Measurements from ENCODE around the gene MTREX. TPM values are rescaled to one million over a fixed set of nuclear protein-coding genes. Genes with fewer than 3 reads are reported as not detected.

Gene MTREX
- total RNA-seq, 1 experiment from 2014 or later = 25.6 TPM

DNA sequence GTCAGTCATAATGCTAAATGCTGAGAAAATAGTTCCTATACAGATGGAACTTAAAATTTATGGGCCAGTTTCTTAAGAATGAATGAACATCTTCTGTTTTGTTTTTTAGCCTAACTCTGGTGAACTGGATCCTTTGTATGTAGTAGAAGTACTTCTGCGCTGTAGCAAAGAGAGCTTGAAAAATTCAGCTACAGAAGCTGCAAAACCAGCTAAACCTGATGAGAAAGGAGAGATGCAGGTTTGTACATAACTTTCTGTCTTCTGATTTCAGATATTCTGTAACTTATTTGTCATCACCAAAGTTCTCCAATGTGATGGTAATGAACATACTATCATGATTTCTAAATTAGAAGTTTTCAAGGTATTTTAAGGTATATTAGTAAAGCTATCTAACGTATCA, 80.1 kb downstream of the MTREX start:
- H3K9ac ChIP-seq (ENCODE audit: low read length) = no peak overlapping the region
- peaks cover 12% of the 10 kb centered on the region for H3K36me3 ChIP-seq (ENCODE audit: low read depth, low read length)
- H4K20me1 ChIP-seq (ENCODE audit: low read length) = no peaks in the 10 kb centered on the region
- no peaks in the 10 kb centered on the region for H3K79me2 ChIP-seq (ENCODE audit: low read length)
- H3K27ac ChIP-seq (ENCODE audit: low read length) = no peak overlapping the region
- no peak overlapping the region for H3K4me3 ChIP-seq (ENCODE audit: low read length)
- H3K4me1 ChIP-seq (ENCODE audit: insufficient read depth, low read length) = no peaks in the 10 kb centered on the region
- ATAC-seq = no peak
- no peak for DNase-seq
- ChIA-PET CTCF (no interaction called here), POLR2A (ENCODE audit: unreplicated experiment) (interaction anchor here (0.7 kb wide), 1 partner anchor 102 kb away, joined by 4 read pairs; no protein-coding TSS in a partner anchor)
- intact Hi-C loops (cut with micrococcal nuclease) = no loop called here
- TF ChIP-seq EZH2 (IDR thresholded peaks at IDR 0.05; ENCODE audit: low read length, unreplicated experiment) (no peak), EZH2phosphoT487 (IDR thresholded peaks at IDR 0.05; ENCODE audit: borderline replicate concordance, low read length) (no peak)
- TF ChIP-seq, protein P1, sequence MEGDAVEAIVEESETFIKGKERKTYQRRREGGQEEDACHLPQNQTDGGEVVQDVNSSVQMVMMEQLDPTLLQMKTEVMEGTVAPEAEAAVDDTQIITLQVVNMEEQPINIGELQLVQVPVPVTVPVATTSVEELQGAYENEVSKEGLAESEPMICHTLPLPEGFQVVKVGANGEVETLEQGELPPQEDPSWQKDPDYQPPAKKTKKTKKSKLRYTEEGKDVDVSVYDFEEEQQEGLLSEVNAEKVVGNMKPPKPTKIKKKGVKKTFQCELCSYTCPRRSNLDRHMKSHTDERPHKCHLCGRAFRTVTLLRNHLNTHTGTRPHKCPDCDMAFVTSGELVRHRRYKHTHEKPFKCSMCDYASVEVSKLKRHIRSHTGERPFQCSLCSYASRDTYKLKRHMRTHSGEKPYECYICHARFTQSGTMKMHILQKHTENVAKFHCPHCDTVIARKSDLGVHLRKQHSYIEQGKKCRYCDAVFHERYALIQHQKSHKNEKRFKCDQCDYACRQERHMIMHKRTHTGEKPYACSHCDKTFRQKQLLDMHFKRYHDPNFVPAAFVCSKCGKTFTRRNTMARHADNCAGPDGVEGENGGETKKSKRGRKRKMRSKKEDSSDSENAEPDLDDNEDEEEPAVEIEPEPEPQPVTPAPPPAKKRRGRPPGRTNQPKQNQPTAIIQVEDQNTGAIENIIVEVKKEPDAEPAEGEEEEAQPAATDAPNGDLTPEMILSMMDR (conservative IDR thresholded peaks at IDR 0.05; ENCODE audit: low read depth, low read length) = no peak
- H3K4me2 ChIP-seq (ENCODE audit: low read length) = no peak overlapping the region
- BruUV-seq (replicated peaks) = no TSS peak
- H2AFZ ChIP-seq (ENCODE audit: low read length) = no peak overlapping the region
- no peaks in the 10 kb centered on the region for H3K27me3 ChIP-seq (ENCODE audit: low read length)
- no peaks in the 10 kb centered on the region for H3K9me3 ChIP-seq (ENCODE audit: low read length)
- no peaks in the 10 kb centered on the region for H3K9me2 ChIP-seq (replicated peaks; ENCODE audit: low read length)
- H3F3A ChIP-seq (ENCODE audit: low read length, unreplicated experiment) = no peaks in the 10 kb centered on the region

DNA sequence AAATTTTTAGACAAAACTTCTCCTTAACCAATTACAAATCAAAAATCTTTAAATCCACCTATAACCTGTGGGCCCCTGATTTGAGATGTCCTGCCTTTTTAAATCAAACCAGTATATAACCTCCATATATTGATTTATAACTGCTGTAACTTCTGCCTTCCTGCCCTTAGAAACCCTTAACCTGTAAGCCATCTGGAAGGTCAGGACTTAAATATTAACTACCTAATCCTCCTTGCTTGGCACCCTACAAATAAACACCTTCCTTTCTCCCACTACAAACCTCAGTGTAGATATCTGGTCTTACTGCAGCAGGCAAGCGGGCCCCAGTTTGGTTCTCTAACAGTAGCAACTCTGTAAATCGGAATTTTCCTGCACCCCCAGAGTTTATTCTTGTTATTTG, 83.9 kb downstream of the MTREX start:
- Histone ChIP-seq H4K20me1 (ENCODE audit: low read length) (no peaks in the 10 kb centered on the region), H3K36me3 (ENCODE audit: low read depth, low read length) (peaks cover 10% of the 10 kb centered on the region), H3K9me3 (ENCODE audit: low read length) (no peaks in the 10 kb centered on the region), H3K4me3 (ENCODE audit: low read length) (no peak overlapping the region), H3F3A (ENCODE audit: low read length, unreplicated experiment) (no peaks in the 10 kb centered on the region), H3K27me3 (ENCODE audit: low read length) (no peaks in the 10 kb centered on the region), H3K4me2 (ENCODE audit: low read length) (no peak overlapping the region), H2AFZ (ENCODE audit: low read length) (no peak overlapping the region), H3K9me2 (replicated peaks; ENCODE audit: low read length) (no peaks in the 10 kb centered on the region), H3K4me1 (ENCODE audit: insufficient read depth, low read length) (no peaks in the 10 kb centered on the region), H3K9ac (ENCODE audit: low read length) (no peak overlapping the region), H3K79me2 (ENCODE audit: low read length) (no peaks in the 10 kb centered on the region), H3K27ac (ENCODE audit: low read length) (no peak overlapping the region)
- ATAC-seq = no peak
- no TSS peak for BruUV-seq (replicated peaks)
- ChIA-PET CTCF (no interaction called here), POLR2A (ENCODE audit: unreplicated experiment) (no interaction called here)
- DNase-seq = no peak
- intact Hi-C loops (cut with micrococcal nuclease) = no loop called here
- TF ChIP-seq EZH2 (IDR thresholded peaks at IDR 0.05; ENCODE audit: low read length, unreplicated experiment) (no peak), EZH2phosphoT487 (IDR thresholded peaks at IDR 0.05; ENCODE audit: borderline replicate concordance, low read length) (no peak)
- TF ChIP-seq, protein P1 (conservative IDR thresholded peaks at IDR 0.05; ENCODE audit: low read depth, low read length) = no peak

DNA sequence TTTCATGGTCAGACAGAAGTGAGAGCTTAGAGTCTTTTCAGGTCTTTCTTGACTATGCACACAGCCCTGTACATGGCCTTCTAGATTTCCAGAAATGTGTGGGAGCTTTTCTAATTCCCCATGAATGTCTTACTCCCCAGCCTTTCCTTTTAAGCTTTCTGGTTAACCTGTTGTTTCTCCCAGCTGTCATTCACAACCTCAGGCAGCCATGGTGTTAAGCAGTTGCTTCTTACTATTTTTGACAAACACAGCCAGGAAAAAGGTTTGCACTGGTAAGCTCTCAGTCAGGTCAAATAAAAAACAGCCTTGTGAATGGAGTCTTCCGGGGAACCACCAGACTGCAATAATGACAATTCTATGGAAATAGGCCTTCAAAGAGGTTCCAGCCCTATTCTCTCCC, 84.9 kb downstream of the MTREX start:
- no peaks in the 10 kb centered on the region for H3K9me2 ChIP-seq (replicated peaks; ENCODE audit: low read length)
- no TSS peak for BruUV-seq (replicated peaks)
- no peaks in the 10 kb centered on the region for H3K4me1 ChIP-seq (ENCODE audit: insufficient read depth, low read length)
- H4K20me1 ChIP-seq (ENCODE audit: low read length) = no peaks in the 10 kb centered on the region
- ATAC-seq (no peak), DNase-seq (no peak)
- no peak overlapping the region for H3K27ac ChIP-seq (ENCODE audit: low read length)
- no peaks in the 10 kb centered on the region for H3K9me3 ChIP-seq (ENCODE audit: low read length)
- no peaks in the 10 kb centered on the region for H3F3A ChIP-seq (ENCODE audit: low read length, unreplicated experiment)
- H3K4me2 ChIP-seq (ENCODE audit: low read length) = no peak overlapping the region
- peaks cover 7% of the 10 kb centered on the region for H3K36me3 ChIP-seq (ENCODE audit: low read depth, low read length)
- no peaks in the 10 kb centered on the region for H3K27me3 ChIP-seq (ENCODE audit: low read length)
- no peak overlapping the region for H2AFZ ChIP-seq (ENCODE audit: low read length)
- CTCF ChIA-PET = no interaction called here
- no peak overlapping the region for H3K9ac ChIP-seq (ENCODE audit: low read length)
- no peaks in the 10 kb centered on the region for H3K79me2 ChIP-seq (ENCODE audit: low read length)
- H3K4me3 ChIP-seq (ENCODE audit: low read length) = no peak overlapping the region
- intact Hi-C loops (cut with micrococcal nuclease) = no loop called here
- TF ChIP-seq EZH2phosphoT487 (IDR thresholded peaks at IDR 0.05; ENCODE audit: borderline replicate concordance, low read length) = no peak
- no peak for TF ChIP-seq EZH2 (IDR thresholded peaks at IDR 0.05; ENCODE audit: low read length, unreplicated experiment)
- TF ChIP-seq, protein P1 (conservative IDR thresholded peaks at IDR 0.05; ENCODE audit: low read depth, low read length) = no peak
- POLR2A ChIA-PET (ENCODE audit: unreplicated experiment) = no interaction called here
